NCI-H2029 treated with DMSO at 0.1 percent for 48 hours (cell line): Measurements from ENCODE around the gene SLC12A8.

ENCODE experiments used
- DNase-seq: peaks from one replicate; lab custom pipeline; 2025; lab: John Stamatoyannopoulos, UW

The SLC12A8 gene

DNA sequence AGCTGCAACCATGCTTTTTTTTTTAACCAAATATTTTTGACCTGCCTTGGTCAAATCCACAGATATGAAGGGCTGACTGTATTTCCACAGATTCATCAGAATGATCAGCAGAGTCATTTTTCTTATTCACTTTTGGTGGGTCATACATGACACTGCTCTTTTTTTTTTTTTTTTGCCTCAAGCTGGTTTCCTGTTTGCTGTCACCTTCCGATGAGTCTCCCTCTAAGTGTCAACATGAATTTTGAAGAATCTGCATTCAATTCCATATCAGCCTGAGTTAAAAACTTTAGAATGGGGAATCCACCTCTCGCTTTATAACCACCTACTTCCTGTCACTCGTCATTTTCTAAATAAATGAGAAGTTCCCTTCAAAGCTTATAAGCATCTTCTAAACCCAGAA is 2.2 kb upstream of the SLC12A8 start:
- DNase-seq, result no peak

DNA sequence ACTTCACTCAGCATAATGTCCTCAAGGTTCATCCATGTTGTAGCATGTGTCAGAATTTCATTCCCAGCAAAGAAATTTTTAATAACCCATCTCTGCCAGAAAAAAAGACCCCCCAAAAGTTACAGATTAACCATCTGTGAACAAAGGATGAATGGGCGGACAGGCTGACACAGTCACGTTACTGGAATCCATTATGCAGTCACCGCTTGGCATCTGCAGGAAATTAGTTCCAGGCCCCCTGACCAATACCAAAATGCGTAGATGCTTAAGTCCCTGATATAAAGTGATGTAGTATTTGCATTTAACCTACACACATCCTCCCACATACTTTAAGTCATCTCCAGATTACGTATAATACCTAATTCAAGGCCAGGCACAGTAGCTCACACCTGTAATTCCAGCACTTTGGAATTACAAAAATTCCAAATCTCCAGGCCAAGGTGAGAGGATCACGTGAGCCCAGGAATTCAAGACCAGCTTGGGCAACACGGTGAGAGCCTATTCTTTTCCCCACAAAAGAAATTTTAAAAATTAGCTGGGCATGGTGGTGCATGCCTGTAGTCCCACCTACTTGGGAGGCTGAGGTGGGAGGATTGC is 1.5 kb upstream of the SLC12A8 start:
- no peak for DNase-seq

DNA sequence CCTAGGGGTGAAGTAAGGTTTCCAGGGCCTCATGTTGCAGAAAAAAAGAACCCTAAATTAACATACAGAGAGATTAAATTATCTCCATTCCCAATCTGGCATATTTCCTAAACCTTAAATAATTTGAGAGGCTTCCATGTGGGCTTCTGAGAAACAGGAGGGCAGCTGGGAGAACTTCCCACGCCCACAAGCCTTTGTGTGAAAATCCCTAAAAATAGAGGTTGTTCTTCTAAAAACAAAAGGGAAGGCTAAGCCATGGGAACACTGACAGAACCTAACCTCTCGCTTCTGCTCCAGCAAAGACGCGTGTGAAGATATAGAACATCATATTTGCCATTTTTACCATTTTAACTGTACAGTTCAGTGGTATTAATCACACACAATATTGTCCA is 812 bp upstream of the SLC12A8 start:
- no peak for DNase-seq

DNA sequence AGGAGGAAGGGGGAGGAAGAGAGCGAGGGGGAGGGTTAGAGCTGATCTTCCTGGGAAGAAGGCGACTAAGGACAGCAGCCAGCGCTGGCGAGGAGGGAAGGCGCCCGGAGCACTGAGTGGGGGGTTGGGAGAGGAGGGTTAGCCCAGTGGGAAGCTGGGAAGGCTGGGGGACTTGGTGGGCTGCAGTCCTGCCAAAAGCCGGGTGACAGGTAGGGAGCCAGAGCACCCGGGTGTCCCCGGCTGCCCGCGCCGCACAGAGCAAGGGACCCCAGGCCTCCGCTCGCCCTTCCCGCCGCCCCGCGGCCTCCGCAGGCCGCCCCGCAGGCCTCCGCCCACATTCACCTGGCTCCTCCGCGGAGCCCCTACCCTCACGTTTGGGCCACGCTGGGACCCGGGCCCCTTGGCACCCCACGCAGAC is 448 bp downstream of the SLC12A8 start:
- DNase-seq, result no peak

GRCh38 chr3:125211523-125212090 is 941 bp downstream of the SLC12A8 start:
- DNase-seq, result no peak

DNA sequence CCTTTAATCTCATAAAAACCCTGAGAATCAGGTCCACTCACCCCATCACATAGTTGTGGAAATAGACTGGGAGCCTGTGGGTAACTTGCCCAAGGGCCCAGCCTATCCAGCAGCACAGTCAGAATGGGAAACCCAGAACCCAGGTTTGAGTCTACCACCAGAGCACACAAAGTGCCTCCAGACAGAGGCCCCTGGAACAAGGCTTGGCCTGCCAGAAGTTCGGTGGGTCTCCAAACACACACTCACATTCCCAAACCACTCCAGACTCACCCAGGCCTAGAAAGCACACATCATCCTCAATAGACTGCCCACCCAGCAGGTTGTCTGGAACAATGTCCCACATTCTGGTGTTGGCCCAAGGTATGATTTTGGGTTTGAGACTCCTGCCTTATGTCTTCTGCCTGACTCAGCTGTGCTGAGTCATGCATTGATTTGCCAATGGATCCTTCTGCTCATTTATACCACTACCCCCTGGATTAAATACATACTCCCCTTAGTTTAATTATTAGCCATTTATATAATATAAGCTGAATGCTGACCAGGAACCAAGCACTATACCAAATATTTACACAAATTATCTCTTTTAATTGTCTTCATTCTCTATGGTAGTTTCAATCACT is 4.5 kb downstream of the SLC12A8 start:
- no peak for DNase-seq

GRCh38 chr3:125207507-125207906 is 5.0 kb downstream of the SLC12A8 start:
- DNase-seq, result no peak

GRCh38 chr3:125206934-125207333 is 5.6 kb downstream of the SLC12A8 start:
- no peak for DNase-seq

DNA sequence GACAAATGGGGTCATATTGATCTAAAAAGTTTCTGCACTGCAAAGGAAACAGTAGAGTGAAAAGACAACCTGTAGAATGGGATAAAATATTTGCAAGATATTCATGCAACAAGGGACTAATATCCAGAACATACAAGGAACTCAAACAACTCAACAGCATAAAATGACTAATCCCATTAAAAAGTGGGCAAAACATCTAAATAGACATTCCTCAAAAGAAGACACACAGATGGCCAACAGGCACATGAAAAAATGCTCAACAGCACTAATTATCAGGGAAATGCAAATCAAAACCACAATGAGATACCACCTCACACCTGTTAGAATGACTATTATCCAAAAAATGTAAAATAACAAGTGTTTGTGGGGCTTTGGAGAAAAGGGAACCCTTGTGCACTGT is 8.8 kb downstream of the SLC12A8 start:
- no peak for DNase-seq

DNA sequence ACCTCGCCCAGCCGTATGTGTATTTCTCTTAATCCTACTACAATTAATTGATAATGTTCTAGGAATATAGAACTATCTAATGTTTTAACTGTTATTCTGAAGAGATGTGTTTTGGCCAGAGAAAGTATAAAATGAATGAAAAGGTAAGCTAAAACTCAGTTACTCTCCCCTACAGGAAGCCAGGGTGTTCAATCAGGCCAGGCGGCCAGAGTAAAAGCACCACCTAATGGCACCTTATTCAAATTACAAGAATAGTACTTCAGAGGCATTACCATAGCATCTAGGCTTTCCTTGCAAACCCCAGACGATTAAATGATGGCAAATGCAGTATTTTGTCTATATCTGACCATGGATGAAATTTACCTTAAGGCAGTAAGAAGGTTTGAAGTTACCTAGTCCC is 10.4 kb downstream of the SLC12A8 start:
- DNase-seq, result no peak

DNA sequence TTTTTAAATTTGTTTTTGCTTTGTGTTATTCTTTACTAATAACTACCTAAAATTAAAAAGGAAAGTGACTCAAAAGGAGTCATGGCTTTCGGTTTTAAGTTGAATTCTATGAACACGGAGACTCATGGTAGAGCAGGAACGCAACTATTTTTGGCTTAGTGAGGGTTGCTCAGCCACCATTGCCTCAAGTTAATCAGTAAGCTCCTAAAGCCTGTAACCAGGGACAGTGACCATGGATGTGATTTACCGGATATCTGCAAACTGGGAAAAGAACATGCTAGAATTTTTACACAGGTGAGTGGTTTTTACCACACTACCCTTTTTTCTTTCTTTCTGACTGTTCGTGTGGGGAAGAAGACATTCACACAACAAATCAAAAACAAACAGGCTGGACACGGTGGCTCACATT is 11.8 kb downstream of the SLC12A8 start:
- DNase-seq, result no peak

GRCh38 chr3:125194849-125195601 is 17.5 kb downstream of the SLC12A8 start:
- DNase-seq, result no peak

DNA sequence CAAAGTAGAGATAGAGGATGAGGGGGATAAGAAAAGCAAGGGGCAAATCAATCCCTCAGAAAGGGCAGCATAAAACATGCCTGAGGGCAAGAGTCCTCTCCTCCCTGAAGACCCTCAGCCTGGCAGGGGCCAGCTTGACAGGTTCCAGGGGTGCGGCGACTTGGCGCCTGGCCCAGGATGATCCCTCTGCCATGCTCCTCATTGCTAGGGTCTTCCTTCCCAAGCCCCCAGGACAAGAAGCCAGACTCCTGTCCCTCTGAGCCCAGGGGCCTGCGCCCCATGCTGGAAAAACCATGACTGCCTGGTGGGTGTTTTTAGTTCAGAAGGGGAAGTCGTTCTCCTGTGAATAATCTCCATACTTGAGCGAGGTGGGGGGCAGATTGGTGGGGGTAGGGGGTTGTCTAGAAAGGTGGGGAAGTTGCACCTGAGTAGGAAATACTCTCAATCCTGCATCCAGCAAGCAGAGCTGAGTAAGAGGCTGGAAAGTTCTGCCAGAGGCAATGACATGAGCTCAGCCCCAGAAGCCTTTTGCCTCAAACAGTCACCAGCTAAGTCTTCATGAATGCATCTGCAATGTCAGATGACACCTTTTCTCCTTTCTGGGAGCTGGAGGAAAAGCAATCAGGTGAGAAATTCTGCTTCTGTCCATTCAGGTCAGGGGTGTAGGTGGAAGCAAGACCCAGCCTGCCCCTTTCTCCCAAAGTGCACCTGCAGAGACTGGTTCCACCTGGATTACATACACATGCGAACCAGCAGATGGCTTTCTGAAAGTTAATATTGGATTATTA is 18.3 kb downstream of the SLC12A8 start:
- DNase-seq, result no peak

DNA sequence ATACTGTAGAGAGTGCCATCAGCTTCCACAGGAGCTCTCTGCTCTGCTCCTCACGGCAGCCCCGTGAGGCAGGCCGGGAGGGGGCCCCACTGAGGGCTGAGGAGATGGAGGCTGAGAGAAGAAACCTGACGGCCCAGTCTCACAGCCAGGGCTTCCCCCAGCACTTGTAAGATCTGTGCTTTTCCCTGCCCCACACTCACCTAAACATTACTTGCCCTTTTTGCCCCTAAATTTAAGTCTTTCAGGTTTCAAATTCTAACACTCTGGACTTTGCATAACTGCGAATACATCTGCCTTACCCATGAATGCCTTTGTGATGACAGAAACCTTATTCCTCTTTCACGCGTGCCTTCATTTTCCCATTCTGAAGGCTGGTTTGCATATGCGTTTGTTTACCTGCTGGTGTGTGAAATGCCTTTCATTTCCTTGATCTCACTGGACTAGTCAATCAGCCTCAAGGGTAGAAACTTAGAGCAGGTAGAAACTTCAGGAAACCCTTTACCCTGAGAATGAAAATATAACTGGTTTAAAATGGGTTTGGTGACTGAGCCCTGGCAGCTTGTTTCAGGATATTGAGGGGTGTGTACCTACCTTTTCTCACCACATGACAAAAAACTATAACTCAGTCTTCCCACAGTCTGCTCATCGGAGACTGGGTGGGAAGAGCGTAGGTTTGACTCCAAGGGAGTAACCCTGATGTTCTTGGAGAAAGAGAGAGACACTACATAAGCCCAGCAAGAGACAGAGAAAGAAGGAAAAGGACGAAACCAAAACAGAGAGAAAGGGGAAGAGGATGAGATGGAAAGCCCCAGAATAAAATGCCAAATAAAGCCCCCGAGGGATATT is 20.1 kb downstream of the SLC12A8 start:
- no peak for DNase-seq

GRCh38 chr3:125191730-125192129 is 20.8 kb downstream of the SLC12A8 start:
- DNase-seq, result no peak

DNA sequence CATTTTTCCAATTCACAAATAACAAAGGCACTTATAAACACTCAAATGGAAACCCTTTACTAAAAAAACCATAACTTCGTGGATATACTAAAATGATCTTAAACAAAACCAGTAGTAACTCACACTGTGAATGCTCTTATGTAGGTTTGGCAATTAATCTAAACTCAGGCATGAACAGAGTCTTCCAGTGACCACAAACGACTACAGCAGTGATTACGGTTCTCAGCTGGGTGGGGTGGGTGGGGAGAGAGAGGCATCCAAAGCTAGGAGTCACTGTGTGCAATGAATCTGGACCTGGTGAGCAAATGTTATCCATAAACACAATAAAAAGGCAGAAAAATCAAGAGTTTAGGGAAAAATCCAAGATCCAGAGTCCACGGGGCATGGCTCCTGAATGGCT is 21.3 kb downstream of the SLC12A8 start:
- DNase-seq, result no peak

DNA sequence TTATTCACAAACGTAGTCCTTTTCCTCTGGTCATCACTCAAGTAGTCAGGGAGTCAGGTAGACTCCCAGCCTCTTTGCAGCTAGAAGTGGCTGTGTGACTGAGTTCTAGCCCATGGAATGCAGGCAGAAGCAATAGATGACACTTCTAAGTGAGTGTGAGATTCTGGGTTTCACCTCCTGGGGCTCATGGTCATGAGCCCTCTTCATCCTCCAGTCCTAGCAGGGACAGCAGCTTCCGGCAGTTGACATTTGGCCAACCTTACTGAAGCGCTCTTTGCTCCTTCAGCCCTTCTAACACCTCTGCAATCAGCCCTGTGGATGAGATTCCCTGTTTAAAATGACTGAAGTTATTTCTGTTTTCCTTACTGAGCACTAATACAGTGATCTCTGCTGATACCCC is 21.8 kb downstream of the SLC12A8 start:
- no peak for DNase-seq

- DNase-seq, result no peak
These were observed 23.0 kb downstream of the SLC12A8 start for GRCh38 chr3:125189378-125190165.

GRCh38 chr3:125188955-125189354 is 23.6 kb downstream of the SLC12A8 start:
- DNase-seq, result no peak

- no peak for DNase-seq
These were observed 25.0 kb downstream of the SLC12A8 start for GRCh38 chr3:125187599-125187910.
